ENCODE data around the gene SPP2. TPM values are rescaled to one million over a fixed set of nuclear protein-coding genes. Genes with fewer than 3 reads are reported as not detected.

SPP2 gene
- total RNA-seq, 1 experiment from 2014 or later = not detected

DNA sequence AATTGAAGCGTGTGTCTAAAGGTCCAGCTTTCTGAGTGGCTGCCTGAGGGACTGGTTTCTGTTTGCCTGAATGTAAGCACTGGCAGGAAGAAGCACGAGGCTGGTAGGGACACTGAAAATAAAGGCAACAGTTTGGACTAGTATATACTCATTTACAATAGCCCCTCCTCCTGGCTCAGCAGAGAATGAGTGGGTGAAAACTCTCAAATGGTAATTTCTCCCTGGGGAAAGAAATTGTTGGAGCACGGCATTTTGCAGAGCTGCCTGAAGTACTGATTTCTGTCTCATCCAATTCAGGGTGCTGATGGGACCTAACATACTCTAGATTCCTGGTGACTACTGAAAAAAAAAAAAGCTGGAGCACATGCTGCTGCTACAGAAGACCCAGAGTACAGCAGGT, 17.3 kb upstream of the SPP2 start:
- Histone ChIP-seq H3K27me3 (ENCODE audit: control insufficient read depth, insufficient read depth, low read length) (no peaks in the 10 kb centered on the region), H3K36me3 (ENCODE audit: control insufficient read depth, insufficient read depth, low read length) (no peaks in the 10 kb centered on the region), H3K4me1 (ENCODE audit: control insufficient read depth, insufficient read depth, low read length) (no peaks in the 10 kb centered on the region), H3K9me3 (ENCODE audit: control insufficient read depth, insufficient read depth, low read depth, low read length) (peaks cover 17% of the 10 kb centered on the region; the same call in 1 of the 2 replicates), H3K27ac (ENCODE audit: low read length) (no peak overlapping the region), H3K4me3 (ENCODE audit: low read depth in 2 of 2, low read length in 2 of 2) (no peak overlapping the region)
- TF ChIP-seq SIN3A (IDR thresholded peaks at IDR 0.05; ENCODE audit: borderline replicate concordance, insufficient read depth, low read depth, low read length) = no peak
- TF ChIP-seq, protein P1, sequence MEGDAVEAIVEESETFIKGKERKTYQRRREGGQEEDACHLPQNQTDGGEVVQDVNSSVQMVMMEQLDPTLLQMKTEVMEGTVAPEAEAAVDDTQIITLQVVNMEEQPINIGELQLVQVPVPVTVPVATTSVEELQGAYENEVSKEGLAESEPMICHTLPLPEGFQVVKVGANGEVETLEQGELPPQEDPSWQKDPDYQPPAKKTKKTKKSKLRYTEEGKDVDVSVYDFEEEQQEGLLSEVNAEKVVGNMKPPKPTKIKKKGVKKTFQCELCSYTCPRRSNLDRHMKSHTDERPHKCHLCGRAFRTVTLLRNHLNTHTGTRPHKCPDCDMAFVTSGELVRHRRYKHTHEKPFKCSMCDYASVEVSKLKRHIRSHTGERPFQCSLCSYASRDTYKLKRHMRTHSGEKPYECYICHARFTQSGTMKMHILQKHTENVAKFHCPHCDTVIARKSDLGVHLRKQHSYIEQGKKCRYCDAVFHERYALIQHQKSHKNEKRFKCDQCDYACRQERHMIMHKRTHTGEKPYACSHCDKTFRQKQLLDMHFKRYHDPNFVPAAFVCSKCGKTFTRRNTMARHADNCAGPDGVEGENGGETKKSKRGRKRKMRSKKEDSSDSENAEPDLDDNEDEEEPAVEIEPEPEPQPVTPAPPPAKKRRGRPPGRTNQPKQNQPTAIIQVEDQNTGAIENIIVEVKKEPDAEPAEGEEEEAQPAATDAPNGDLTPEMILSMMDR (IDR thresholded peaks at IDR 0.05) = no peak
- TF ChIP-seq POLR2AphosphoS5 (IDR thresholded peaks at IDR 0.05; ENCODE audit: low read depth, low read length) = no peak
- TF ChIP-seq, protein P2, sequence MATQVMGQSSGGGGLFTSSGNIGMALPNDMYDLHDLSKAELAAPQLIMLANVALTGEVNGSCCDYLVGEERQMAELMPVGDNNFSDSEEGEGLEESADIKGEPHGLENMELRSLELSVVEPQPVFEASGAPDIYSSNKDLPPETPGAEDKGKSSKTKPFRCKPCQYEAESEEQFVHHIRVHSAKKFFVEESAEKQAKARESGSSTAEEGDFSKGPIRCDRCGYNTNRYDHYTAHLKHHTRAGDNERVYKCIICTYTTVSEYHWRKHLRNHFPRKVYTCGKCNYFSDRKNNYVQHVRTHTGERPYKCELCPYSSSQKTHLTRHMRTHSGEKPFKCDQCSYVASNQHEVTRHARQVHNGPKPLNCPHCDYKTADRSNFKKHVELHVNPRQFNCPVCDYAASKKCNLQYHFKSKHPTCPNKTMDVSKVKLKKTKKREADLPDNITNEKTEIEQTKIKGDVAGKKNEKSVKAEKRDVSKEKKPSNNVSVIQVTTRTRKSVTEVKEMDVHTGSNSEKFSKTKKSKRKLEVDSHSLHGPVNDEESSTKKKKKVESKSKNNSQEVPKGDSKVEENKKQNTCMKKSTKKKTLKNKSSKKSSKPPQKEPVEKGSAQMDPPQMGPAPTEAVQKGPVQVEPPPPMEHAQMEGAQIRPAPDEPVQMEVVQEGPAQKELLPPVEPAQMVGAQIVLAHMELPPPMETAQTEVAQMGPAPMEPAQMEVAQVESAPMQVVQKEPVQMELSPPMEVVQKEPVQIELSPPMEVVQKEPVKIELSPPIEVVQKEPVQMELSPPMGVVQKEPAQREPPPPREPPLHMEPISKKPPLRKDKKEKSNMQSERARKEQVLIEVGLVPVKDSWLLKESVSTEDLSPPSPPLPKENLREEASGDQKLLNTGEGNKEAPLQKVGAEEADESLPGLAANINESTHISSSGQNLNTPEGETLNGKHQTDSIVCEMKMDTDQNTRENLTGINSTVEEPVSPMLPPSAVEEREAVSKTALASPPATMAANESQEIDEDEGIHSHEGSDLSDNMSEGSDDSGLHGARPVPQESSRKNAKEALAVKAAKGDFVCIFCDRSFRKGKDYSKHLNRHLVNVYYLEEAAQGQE (IDR thresholded peaks at IDR 0.05; ENCODE audit: insufficient read depth in 1 of 2, low read depth in 2 of 2, low read length in 1 of 2) = no peak
- no peak for TF ChIP-seq TCF7L2 (IDR thresholded peaks at IDR 0.05; ENCODE audit: low read depth, low read length)
- intact Hi-C loops (cut with micrococcal nuclease; ENCODE audit: unreplicated experiment) (no loop called here), in situ Hi-C loops (cut with HindIII; ENCODE audit: low pct_unique_long_range_greater_than_20kb, low sequenced_read_pairs) (no loop called here)
- DNase-seq (ENCODE audit: low read depth, low spot score) (no peak), ATAC-seq (no peak)
- POLR2A ChIA-PET = no interaction called here
- BruUV-seq (replicated peaks) = no TSS peak
- CTCF ChIA-PET = no interaction called here

DNA sequence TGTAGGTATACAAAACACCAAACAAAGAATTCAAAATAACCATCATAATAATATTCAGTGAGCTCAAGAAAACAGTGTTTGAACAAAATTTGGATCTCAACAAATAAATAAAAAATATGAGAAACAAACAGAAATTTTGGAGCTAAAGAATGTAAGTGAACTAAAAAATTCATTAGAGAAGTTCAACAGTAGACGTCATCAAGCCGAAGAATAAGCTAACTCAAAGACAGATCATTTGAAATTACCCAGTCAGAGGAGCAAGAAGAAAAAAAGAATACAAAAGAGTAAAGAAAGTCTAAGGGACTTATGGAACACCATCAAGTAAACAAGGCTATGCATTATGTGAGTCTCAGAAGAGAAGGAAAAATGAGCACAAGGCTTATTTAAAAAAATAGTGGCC, 16.6 kb upstream of the SPP2 start:
- ATAC-seq (no peak), DNase-seq (ENCODE audit: low read depth, low spot score) (no peak)
- in situ Hi-C loops (cut with HindIII; ENCODE audit: low pct_unique_long_range_greater_than_20kb, low sequenced_read_pairs) (no loop called here), intact Hi-C loops (cut with micrococcal nuclease; ENCODE audit: unreplicated experiment) (no loop called here)
- ChIA-PET POLR2A (interaction anchor here (0.6 kb wide), 1 partner anchor 463 kb away, joined by 3 read pairs; the partner anchor contains the start of gene ARL4C), CTCF (no interaction called here)
- peaks cover 17% of the 10 kb centered on the region; the same call in 1 of the 2 replicates for H3K9me3 ChIP-seq (ENCODE audit: control insufficient read depth, insufficient read depth, low read depth, low read length)
- no peaks in the 10 kb centered on the region for H3K4me1 ChIP-seq (ENCODE audit: control insufficient read depth, insufficient read depth, low read length)
- no peak for TF ChIP-seq TCF7L2 (IDR thresholded peaks at IDR 0.05; ENCODE audit: low read depth, low read length)
- H3K27ac ChIP-seq (ENCODE audit: low read length) = no peak overlapping the region
- no peaks in the 10 kb centered on the region for H3K27me3 ChIP-seq (ENCODE audit: control insufficient read depth, insufficient read depth, low read length)
- no TSS peak for BruUV-seq (replicated peaks)
- H3K4me3 ChIP-seq (ENCODE audit: low read depth in 2 of 2, low read length in 2 of 2) = no peak overlapping the region
- H3K36me3 ChIP-seq (ENCODE audit: control insufficient read depth, insufficient read depth, low read length) = no peaks in the 10 kb centered on the region

DNA sequence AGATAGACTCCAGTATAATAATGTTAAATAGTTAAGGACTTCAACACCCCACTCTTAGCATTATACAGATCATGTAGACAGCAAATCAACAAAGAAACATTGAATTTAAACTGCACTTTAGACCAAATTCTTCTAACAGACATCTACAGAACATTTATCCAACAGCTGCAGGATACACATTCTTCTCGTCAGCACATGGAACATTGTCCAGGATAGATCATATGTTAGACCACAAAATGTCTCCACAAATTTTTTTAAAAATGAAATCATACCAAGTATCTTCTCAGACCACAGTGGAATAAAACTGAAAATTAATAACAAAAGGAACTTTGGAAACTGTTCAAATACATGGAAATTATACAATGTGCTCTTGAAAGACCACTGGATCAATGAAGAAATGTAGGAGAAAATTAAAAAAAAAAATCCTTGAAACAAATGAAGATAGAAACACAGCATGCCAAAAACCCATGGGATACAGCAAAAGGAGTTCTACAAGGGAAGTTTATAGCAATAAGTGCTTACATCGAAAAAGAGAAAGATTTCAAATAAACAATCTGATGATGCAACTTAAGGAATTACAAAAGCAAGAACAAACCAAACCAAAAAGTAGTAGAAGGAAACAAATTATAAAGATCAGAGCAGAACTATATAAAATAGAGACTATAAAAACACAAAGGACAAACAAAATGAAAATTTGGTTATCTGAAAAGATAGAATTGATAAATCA, 12.3 kb upstream of the SPP2 start:
- TF ChIP-seq SIN3A (IDR thresholded peaks at IDR 0.05; ENCODE audit: borderline replicate concordance, insufficient read depth, low read depth, low read length) (no peak), POLR2AphosphoS5 (IDR thresholded peaks at IDR 0.05; ENCODE audit: low read depth, low read length) (no peak), TCF7L2 (IDR thresholded peaks at IDR 0.05; ENCODE audit: low read depth, low read length) (no peak)
- TF ChIP-seq, protein P2 (IDR thresholded peaks at IDR 0.05; ENCODE audit: insufficient read depth in 1 of 2, low read depth in 2 of 2, low read length in 1 of 2) = no peak
- TF ChIP-seq, protein P1 (IDR thresholded peaks at IDR 0.05) = no peak
- intact Hi-C loops (cut with micrococcal nuclease; ENCODE audit: unreplicated experiment) (no loop called here), in situ Hi-C loops (cut with HindIII; ENCODE audit: low pct_unique_long_range_greater_than_20kb, low sequenced_read_pairs) (no loop called here)
- no peaks in the 10 kb centered on the region for H3K27me3 ChIP-seq (ENCODE audit: control insufficient read depth, insufficient read depth, low read length)
- peaks cover 12% of the 10 kb centered on the region; the same call in 1 of the 2 replicates for H3K9me3 ChIP-seq (ENCODE audit: control insufficient read depth, insufficient read depth, low read depth, low read length)
- ChIA-PET CTCF (no interaction called here), POLR2A (no interaction called here)
- ATAC-seq = no peak
- no peak for DNase-seq (ENCODE audit: low read depth, low spot score)
- H3K4me3 ChIP-seq (ENCODE audit: low read depth in 2 of 2, low read length in 2 of 2) = no peak overlapping the region
- no peaks in the 10 kb centered on the region for H3K36me3 ChIP-seq (ENCODE audit: control insufficient read depth, insufficient read depth, low read length)
- no peaks in the 10 kb centered on the region for H3K4me1 ChIP-seq (ENCODE audit: control insufficient read depth, insufficient read depth, low read length)
- no peak overlapping the region for H3K27ac ChIP-seq (ENCODE audit: low read length)
- no TSS peak for BruUV-seq (replicated peaks)
